Measurements from ENCODE around the gene HTATIP2. TPM values are rescaled to one million over a fixed set of nuclear protein-coding genes. Genes with fewer than 3 reads are reported as not detected.
A peak's percentile ranks its signal among the peaks of the same experiment; 100 is the strongest.
"Not testable (repeated sequence)": the region's sequence is repeated elsewhere in the genome, so short reads cannot be mapped to it uniquely, and the experiment has no call there.

HTATIP2 gene
- total RNA-seq, 2 donors from 2014 or later: 75.0 to 82.4 TPM

DNA sequence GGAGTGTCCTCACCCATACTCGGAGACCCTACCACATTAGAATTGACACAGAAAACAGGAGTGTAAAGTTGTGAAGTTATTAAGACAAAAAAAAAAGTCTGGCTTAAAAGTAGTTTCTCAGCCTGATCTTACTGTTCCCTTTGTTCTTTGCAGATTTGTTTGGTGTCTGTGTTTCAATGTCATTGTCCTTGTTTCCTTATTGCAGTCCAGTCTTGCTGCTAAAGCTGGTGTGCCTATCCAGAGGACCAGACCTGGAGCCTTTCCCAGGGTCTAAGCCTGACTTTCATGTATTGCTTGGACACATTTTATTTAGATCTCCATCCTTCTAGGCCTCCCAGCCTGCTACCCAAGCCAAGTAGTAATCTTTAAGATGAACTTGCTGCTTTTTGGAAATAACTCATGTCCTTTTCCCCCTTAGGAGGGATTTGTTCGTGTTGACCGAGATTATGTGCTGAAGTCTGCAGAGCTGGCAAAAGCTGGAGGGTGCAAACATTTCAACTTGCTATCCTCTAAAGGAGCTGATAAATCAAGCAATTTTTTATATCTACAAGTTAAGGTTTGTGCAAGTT lies 12.7 kb downstream of the HTATIP2 start:
- no peak overlapping the region for H3K4me3 Mint-ChIP-seq
- peaks cover 8 to 31% of the 10 kb centered on the region in 2 donors for H3K36me3 Mint-ChIP-seq (ENCODE audit: insufficient read depth in 2 of 2)
- DNase-seq (no peak), ATAC-seq (replicated peaks in 1 of 2) (no peak)
- H3K9me3 Mint-ChIP-seq: no peaks in the 10 kb centered on the region
- H3K4me1 Mint-ChIP-seq (ENCODE audit: low read depth): peaks cover 8% of the 10 kb centered on the region
- H3K27me3 Mint-ChIP-seq (ENCODE audit: low read depth): no peaks in the 10 kb centered on the region
- H3K27ac Mint-ChIP-seq: no peak overlapping the region

DNA sequence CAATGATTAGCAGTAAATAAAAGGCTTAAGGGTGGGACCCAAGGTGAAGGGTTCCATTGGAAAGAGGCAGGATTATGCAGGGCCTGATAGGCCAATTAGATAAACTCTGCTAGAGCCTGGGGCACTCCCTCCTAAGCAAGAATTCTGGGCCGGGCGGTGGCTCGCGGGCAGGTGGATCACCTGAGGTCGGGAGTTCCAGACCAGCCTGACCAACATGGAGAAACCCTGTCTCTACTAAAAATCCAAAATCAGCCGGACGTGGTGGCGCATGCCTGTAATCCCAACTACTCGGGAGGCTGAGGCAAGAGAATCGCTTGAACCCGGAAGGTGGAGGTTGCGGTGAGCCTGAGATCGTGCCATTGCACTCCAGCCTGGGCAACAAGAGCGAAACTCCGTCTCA lies 22.5 kb downstream of the HTATIP2 start:
- ATAC-seq (replicated peaks in 1 of 2); H3K27me3 Mint-ChIP-seq (ENCODE audit: low read depth); DNase-seq; H3K36me3 Mint-ChIP-seq (ENCODE audit: insufficient read depth in 2 of 2); H3K9me3 Mint-ChIP-seq: not testable (repeated sequence)
- Mint-ChIP-seq H3K4me3 (peak overlapping the region; percentile 93 to 94), H3K4me1 (ENCODE audit: low read depth) (peaks cover 25% of the 10 kb centered on the region), H3K27ac (peak overlapping the region; percentile 99)

DNA sequence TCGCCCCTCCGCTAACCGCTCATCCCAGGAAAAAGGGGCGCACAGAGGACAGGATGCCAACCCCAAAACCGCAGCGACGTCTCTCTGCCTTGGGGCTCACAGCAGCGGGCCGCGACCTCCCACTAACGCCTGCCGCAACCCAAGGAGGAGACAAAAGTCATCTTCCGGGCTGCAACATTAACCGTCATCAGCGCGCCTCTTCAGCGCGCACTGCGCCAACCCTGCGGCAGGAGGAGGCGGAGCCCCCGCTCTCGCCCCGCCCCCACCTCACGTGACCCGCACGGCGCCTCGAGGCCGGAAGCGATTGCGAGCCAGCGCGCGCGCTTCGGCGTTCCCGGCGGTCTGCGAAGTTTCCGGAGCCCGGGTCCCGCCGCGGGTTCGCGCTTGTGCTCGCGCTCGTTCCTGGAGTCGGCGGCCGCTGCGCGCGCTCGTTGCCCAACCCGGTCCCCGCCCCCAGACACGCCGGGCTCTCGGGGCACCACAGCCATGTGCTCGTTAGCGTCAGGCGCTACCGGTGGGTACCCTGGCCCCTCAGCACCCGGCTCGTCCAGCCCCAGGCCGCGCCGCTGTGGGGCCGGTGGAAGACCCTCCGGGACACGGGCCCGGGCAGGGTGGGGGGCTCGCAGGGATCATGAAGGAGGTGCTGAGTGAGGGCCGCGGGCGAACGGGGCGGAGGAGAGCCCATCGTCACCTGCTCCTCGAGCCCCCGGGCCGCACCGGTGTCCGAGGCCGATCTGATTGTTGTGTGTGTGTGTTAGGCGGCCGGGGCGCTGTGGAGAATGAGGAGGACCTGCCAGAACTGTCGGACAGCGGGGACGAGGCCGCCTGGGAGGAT lies 24.0 kb downstream of the HTATIP2 start, which contains the start of gene PRMT3:
TSS of gene PRMT3 (plus strand) at position 456 of the 835 bp plus-strand sequence. CDS start at position 487, 31 bp downstream.
- Mint-ChIP-seq H3K4me1 (ENCODE audit: low read depth) (peaks cover 25% of the 10 kb centered on the region), H3K9me3 (no peaks in the 10 kb centered on the region), H3K27me3 (ENCODE audit: low read depth) (no peaks in the 10 kb centered on the region), H3K36me3 (ENCODE audit: insufficient read depth in 2 of 2) (peaks cover 6 to 8% of the 10 kb centered on the region in 2 donors), H3K27ac (peak within 1 kb of the TSS; percentile 99), H3K4me3 (peak within 1 kb of the TSS; percentile 93 to 94)
- ATAC-seq (replicated peaks in 1 of 2): peak; percentile 89 to 90
- DNase-seq: peak; percentile 97 to 99

DNA sequence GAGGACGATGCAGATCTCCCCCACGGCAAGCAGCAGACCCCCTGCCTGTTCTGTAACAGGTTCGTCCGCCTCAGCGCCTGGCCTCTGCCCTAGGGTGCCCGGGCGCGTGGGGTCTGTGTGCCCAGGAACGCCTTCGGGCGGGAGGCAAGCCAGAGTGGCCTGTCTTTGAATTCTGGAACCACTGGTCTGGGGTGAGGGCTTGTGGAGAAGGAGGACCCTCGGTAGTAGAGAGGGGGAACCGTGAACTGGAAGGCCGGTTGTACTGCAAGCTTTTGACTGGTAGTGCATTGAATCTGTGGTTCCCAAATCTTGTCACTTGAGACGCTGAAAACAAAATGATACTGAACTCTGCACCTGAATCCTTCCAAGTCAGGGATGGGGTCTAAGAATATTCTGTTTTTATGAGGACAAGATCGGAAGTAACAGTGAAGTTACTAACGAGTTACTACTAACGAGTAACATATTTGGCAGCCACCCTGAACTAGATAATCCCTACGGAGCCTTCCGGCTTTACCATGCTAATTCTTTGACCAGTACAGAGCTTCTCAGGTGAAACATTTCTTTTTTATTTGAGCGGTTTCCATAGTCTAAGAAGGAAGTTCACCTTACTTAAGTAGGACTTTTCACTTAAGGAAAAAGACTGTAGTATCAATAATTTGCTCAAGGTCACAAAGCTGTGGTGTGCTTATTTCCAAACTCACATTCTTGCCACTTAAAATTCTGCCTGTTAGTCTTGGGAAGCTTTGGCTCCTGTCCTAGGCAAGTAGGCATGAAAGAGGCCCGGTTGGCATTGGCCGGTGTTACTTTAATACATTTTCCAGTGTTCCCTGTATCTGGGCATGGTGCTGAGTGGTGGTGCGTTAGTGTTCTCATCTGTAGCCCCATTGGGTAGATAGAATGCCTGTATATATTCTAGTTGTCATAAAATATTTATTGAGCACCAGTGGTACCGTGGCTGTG lies 24.9 kb downstream of the HTATIP2 start:
- no peaks in the 10 kb centered on the region for H3K27me3 Mint-ChIP-seq (ENCODE audit: low read depth)
- peak overlapping the region; percentile 93 to 94 for H3K4me3 Mint-ChIP-seq
- H3K36me3 Mint-ChIP-seq (ENCODE audit: insufficient read depth in 2 of 2): peaks cover 7 to 8% of the 10 kb centered on the region in 2 donors
- ATAC-seq (replicated peaks in 1 of 2) (peak; percentile 10 to 20), DNase-seq (no peak)
- H3K27ac Mint-ChIP-seq: peak overlapping the region; percentile 93
- peaks cover 25% of the 10 kb centered on the region for H3K4me1 Mint-ChIP-seq (ENCODE audit: low read depth)
- no peaks in the 10 kb centered on the region for H3K9me3 Mint-ChIP-seq

- ATAC-seq (replicated peaks in 1 of 2): peak; percentile 61 to 62
- peaks cover 1 to 16% of the 10 kb centered on the region in 2 donors for H3K36me3 Mint-ChIP-seq (ENCODE audit: insufficient read depth in 2 of 2)
- DNase-seq: peak; percentile 7 to 14
- no peaks in the 10 kb centered on the region for H3K9me3 Mint-ChIP-seq
- H3K27ac Mint-ChIP-seq: no peak overlapping the region
- H3K4me1 Mint-ChIP-seq (ENCODE audit: low read depth): peaks cover 11% of the 10 kb centered on the region
- H3K4me3 Mint-ChIP-seq: no peak overlapping the region
- no peaks in the 10 kb centered on the region for H3K27me3 Mint-ChIP-seq (ENCODE audit: low read depth)
Measured at GRCh38 chr11:20397281-20397680, 33.8 kb downstream of the HTATIP2 start.

DNA sequence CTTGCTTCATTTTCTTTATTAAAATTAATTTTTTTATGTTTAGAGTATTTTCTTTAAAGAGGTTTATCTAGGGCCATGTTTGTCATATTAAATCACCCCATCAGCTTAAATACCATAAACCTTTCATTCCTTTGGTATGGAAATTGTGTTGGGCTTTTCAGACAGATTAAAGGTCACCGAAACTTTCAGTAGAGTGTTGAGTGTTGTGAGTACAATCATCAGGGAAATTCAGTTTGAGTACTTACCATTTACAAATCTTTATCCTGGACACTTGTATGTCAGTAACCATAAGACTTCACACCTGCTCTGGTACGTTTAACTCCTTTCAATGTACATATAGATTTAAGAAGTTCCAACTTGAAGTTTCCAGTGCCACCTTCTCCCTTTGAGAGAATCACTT lies 36.0 kb downstream of the HTATIP2 start:
- no peak for ATAC-seq (replicated peaks in 1 of 2)
- Mint-ChIP-seq H3K36me3 (ENCODE audit: insufficient read depth in 2 of 2) (peaks cover 1 to 21% of the 10 kb centered on the region in 2 donors), H3K27me3 (ENCODE audit: low read depth) (no peaks in the 10 kb centered on the region), H3K4me3 (no peak overlapping the region), H3K9me3 (no peaks in the 10 kb centered on the region), H3K4me1 (ENCODE audit: low read depth) (peaks cover 11% of the 10 kb centered on the region), H3K27ac (no peak overlapping the region)
- no peak for DNase-seq

GRCh38 chr11:20403059-20403458 lies 39.5 kb downstream of the HTATIP2 start:
- Mint-ChIP-seq H3K36me3 (ENCODE audit: insufficient read depth in 2 of 2) (peaks cover 2 to 23% of the 10 kb centered on the region in 2 donors), H3K4me1 (ENCODE audit: low read depth) (peaks cover 6% of the 10 kb centered on the region), H3K9me3 (no peaks in the 10 kb centered on the region), H3K27me3 (ENCODE audit: low read depth) (no peaks in the 10 kb centered on the region), H3K4me3 (no peak overlapping the region), H3K27ac (no peak overlapping the region)
- ATAC-seq (replicated peaks in 1 of 2) (no peak), DNase-seq (no peak)

DNA sequence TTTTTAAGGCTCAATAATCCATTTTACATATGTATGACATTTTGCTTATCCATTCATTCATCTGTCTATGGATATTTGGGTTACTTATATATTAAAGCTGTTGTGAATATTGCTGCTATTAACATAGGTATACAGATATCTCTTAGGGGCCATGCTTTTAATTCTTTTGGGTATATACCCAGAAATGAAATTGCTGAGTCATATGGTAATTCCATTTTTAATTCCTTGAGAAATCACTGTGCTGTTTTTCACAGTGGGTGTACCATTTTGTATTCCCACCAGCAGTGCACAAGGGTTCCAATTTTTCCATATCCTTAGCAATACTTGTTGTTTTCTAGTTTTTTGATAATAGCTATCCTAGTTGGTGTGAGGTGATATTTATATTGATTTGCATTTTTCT lies 43.0 kb downstream of the HTATIP2 start:
- H3K4me3 Mint-ChIP-seq: no peak overlapping the region
- H3K27ac Mint-ChIP-seq: no peak overlapping the region
- H3K27me3 Mint-ChIP-seq (ENCODE audit: low read depth): no peaks in the 10 kb centered on the region
- DNase-seq (no peak), ATAC-seq (replicated peaks in 1 of 2) (no peak)
- no peaks in the 10 kb centered on the region for H3K9me3 Mint-ChIP-seq
- no peaks in the 10 kb centered on the region for H3K4me1 Mint-ChIP-seq (ENCODE audit: low read depth)
- peaks cover 2 to 24% of the 10 kb centered on the region in 2 donors for H3K36me3 Mint-ChIP-seq (ENCODE audit: insufficient read depth in 2 of 2)

- Mint-ChIP-seq H3K36me3 (ENCODE audit: insufficient read depth in 2 of 2) (peaks cover 2 to 24% of the 10 kb centered on the region in 2 donors), H3K4me3 (no peak overlapping the region), H3K9me3 (no peaks in the 10 kb centered on the region), H3K27ac (no peak overlapping the region), H3K27me3 (ENCODE audit: low read depth) (no peaks in the 10 kb centered on the region), H3K4me1 (ENCODE audit: low read depth) (no peaks in the 10 kb centered on the region)
- ATAC-seq (replicated peaks in 1 of 2) (no peak), DNase-seq (no peak)
Measured at GRCh38 chr11:20407344-20407743, 43.8 kb downstream of the HTATIP2 start.

GRCh38 chr11:20415432-20415831 lies 51.9 kb downstream of the HTATIP2 start:
- Mint-ChIP-seq H3K4me3 (no peak overlapping the region), H3K9me3 (no peaks in the 10 kb centered on the region), H3K4me1 (ENCODE audit: low read depth) (no peaks in the 10 kb centered on the region), H3K36me3 (ENCODE audit: insufficient read depth in 2 of 2) (peaks cover 3 to 22% of the 10 kb centered on the region in 2 donors), H3K27me3 (ENCODE audit: low read depth) (no peaks in the 10 kb centered on the region), H3K27ac (peak overlapping the region; percentile 21)
- DNase-seq: no peak
- peak in 1 of 2 donors; percentile 59 for ATAC-seq (replicated peaks in 1 of 2)

GRCh38 chr11:20417771-20418170 lies 54.3 kb downstream of the HTATIP2 start:
- no peak for ATAC-seq (replicated peaks in 1 of 2)
- Mint-ChIP-seq H3K9me3 (no peaks in the 10 kb centered on the region), H3K36me3 (ENCODE audit: insufficient read depth in 2 of 2) (peaks cover 5 to 30% of the 10 kb centered on the region in 2 donors), H3K27me3 (ENCODE audit: low read depth) (no peaks in the 10 kb centered on the region), H3K27ac (no peak overlapping the region), H3K4me1 (ENCODE audit: low read depth) (peaks cover 15% of the 10 kb centered on the region), H3K4me3 (no peak overlapping the region)
- DNase-seq: no peak

- ATAC-seq (replicated peaks in 1 of 2) (peak; percentile 72 to 87), DNase-seq (no peak)
- peaks cover 15% of the 10 kb centered on the region for H3K4me1 Mint-ChIP-seq (ENCODE audit: low read depth)
- no peaks in the 10 kb centered on the region for H3K9me3 Mint-ChIP-seq
- H3K36me3 Mint-ChIP-seq (ENCODE audit: insufficient read depth in 2 of 2): peaks cover 5 to 25% of the 10 kb centered on the region in 2 donors
- H3K27ac Mint-ChIP-seq: peak overlapping the region; percentile 90
- peak overlapping the region in 1 of 2 donors; percentile 52 for H3K4me3 Mint-ChIP-seq
- no peaks in the 10 kb centered on the region for H3K27me3 Mint-ChIP-seq (ENCODE audit: low read depth)
Measured at GRCh38 chr11:20421946-20422345, 58.4 kb downstream of the HTATIP2 start.

All from activated T-cell treated with anti-CD3 and anti-CD28 coated beads, Interleukin-2, amount 50 U/mL, for 72 hours (primary cell).